Activated T-helper 2 cell treated with anti-CD3 and anti-CD28 coated beads, Interferon-gamma antibody, Interleukin-2, Interleukin-4, amounts not matched to agents 10 μg/mL and 5 μg/mL and 100 μg/mL, durations not matched to agents 14 hours and 24 hours and 36 hours (primary cell): Measurements from ENCODE around the gene SLC6A19. TPM values are rescaled to one million over a fixed set of nuclear protein-coding genes. Genes with fewer than 3 reads are reported as not detected.

Experiments used
- DNase-seq: peaks from one replicate; pipeline ENCODE4 v3.0.0; 2021; ENCODE audit warnings: low spot score
- H3K27ac Mint-ChIP-seq: one replicate; pipeline ENCODE4 v1.8.0; 2021; ENCODE audit warnings: mixed read lengths
- H3K27me3 Mint-ChIP-seq: one replicate; pipeline ENCODE4 v1.8.0; 2021; ENCODE audit warnings: low read depth, mixed read lengths
- H3K36me3 Mint-ChIP-seq: one replicate; pipeline ENCODE4 v1.8.0; 2021; ENCODE audit warnings: low read depth, mixed read lengths
- H3K4me1 Mint-ChIP-seq: one replicate; pipeline ENCODE4 v1.8.0; 2021; ENCODE audit warnings: low read depth, mixed read lengths
- H3K4me3 Mint-ChIP-seq: one replicate; pipeline ENCODE4 v1.8.0; 2021; ENCODE audit warnings: low read depth, mild to moderate bottlenecking, moderate library complexity, mixed read lengths
- H3K9me3 Mint-ChIP-seq: one replicate; pipeline ENCODE4 v1.8.0; 2021; ENCODE audit warnings: mixed read lengths
- intact Hi-C: fragments of 100-400 bp; cut with micrococcal nuclease; formaldehyde crosslinking; loops from one replicate; pipeline ENCODE4 v1.15.1; 2023
- total RNA-seq: library from RNA; stranded (reverse); gene quantifications from 2 replicates; pipeline ENCODE4 v1.2.3, GENCODE V29; 2022

Gene SLC6A19
- total RNA-seq, 1 donor from 2014 or later, result not detected

GRCh38 chr5:1178529-1179382, 22.6 kb upstream of the SLC6A19 start:
- Mint-ChIP-seq H3K4me1 (no peaks in the 10 kb centered on the region), H3K27ac (no peak overlapping the region), H3K27me3 (no peaks in the 10 kb centered on the region), H3K4me3 (no peak overlapping the region), H3K9me3 (no peaks in the 10 kb centered on the region), H3K36me3 (no peaks in the 10 kb centered on the region)
- DNase-seq, result no peak
- intact Hi-C loops, result no loop called here

DNA sequence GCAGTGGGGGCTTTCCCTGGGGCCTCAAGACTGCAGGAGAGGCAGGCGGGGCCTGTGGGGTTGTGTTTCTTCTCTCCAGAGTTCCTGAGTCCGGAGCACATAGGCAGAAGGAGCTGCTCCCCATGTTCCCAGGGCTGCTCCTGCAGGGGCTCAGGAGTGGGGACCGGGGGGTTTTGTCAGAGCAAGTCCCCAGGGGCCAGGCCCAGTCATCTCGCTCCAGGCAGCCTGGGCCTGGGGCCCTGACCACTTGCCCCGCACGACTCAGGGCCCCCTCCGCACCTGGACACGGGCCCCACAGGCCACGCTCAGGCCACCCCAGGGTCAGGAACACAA, 22.0 kb upstream of the SLC6A19 start:
- Mint-ChIP-seq H3K4me3 (no peak overlapping the region), H3K9me3 (no peaks in the 10 kb centered on the region), H3K27ac (no peak overlapping the region), H3K36me3 (no peaks in the 10 kb centered on the region), H3K4me1 (no peaks in the 10 kb centered on the region), H3K27me3 (no peaks in the 10 kb centered on the region)
- intact Hi-C loops, result no loop called here
- no peak for DNase-seq

GRCh38 chr5:1180096-1180495, 21.3 kb upstream of the SLC6A19 start:
- no peaks in the 10 kb centered on the region for H3K4me1 Mint-ChIP-seq
- H3K27me3 Mint-ChIP-seq, result no peaks in the 10 kb centered on the region
- intact Hi-C loops, result no loop called here
- no peak overlapping the region for H3K4me3 Mint-ChIP-seq
- DNase-seq, result no peak
- no peaks in the 10 kb centered on the region for H3K9me3 Mint-ChIP-seq
- H3K27ac Mint-ChIP-seq, result no peak overlapping the region
- no peaks in the 10 kb centered on the region for H3K36me3 Mint-ChIP-seq

DNA sequence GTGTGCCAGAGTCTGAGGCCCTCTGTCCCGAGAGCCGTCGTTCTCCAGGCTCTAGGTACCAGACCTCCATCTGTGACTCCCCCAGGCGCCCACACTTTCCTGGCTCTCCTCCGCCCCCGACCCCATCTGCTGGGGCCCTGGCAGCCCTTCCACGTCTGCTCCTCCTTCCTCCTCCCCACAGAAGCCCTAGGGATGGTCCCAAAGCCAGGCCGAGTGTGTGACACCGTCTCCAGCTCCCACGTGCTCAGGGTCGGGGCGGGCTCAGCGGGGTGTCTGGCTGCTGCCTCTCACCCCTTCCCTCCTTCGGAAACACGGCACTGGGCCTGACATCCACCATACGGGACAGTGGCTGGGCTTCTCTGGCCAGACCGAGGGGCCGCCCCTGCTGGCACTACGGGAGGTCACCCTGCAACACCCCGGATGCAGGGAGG, 20.5 kb upstream of the SLC6A19 start:
- no peaks in the 10 kb centered on the region for H3K27me3 Mint-ChIP-seq
- no peak overlapping the region for H3K4me3 Mint-ChIP-seq
- no peak for DNase-seq
- H3K27ac Mint-ChIP-seq, result no peak overlapping the region
- intact Hi-C loops, result no loop called here
- H3K9me3 Mint-ChIP-seq, result no peaks in the 10 kb centered on the region
- no peaks in the 10 kb centered on the region for H3K4me1 Mint-ChIP-seq
- no peaks in the 10 kb centered on the region for H3K36me3 Mint-ChIP-seq

GRCh38 chr5:1181451-1182359, 19.7 kb upstream of the SLC6A19 start:
- H3K4me3 Mint-ChIP-seq, result no peak overlapping the region
- no peaks in the 10 kb centered on the region for H3K9me3 Mint-ChIP-seq
- intact Hi-C loops, result no loop called here
- no peaks in the 10 kb centered on the region for H3K36me3 Mint-ChIP-seq
- H3K27me3 Mint-ChIP-seq, result no peaks in the 10 kb centered on the region
- H3K27ac Mint-ChIP-seq, result no peak overlapping the region
- no peaks in the 10 kb centered on the region for H3K4me1 Mint-ChIP-seq
- no peak for DNase-seq

DNA sequence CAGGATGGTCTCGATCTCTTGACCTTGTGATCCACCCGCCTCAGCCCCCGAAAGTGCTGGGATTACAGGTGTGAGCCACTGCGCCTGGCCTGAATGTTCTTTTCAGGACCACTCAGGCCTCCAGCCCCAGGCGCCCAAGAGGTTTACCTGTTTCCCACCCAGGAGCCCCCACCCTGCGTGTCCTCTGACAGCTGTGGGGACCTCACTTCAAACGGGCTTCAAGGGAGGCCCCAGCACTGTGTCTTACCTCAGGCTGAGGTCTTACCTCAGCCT, 19.1 kb upstream of the SLC6A19 start:
- Mint-ChIP-seq H3K4me1 (no peaks in the 10 kb centered on the region), H3K27me3 (no peaks in the 10 kb centered on the region), H3K27ac (no peak overlapping the region), H3K9me3 (no peaks in the 10 kb centered on the region), H3K36me3 (no peaks in the 10 kb centered on the region), H3K4me3 (no peak overlapping the region)
- no peak for DNase-seq
- intact Hi-C loops, result no loop called here

- H3K27me3 Mint-ChIP-seq, result no peaks in the 10 kb centered on the region
- no peak overlapping the region for H3K4me3 Mint-ChIP-seq
- DNase-seq, result no peak
- intact Hi-C loops, result no loop called here
- H3K4me1 Mint-ChIP-seq, result no peaks in the 10 kb centered on the region
- no peak overlapping the region for H3K27ac Mint-ChIP-seq
- no peaks in the 10 kb centered on the region for H3K9me3 Mint-ChIP-seq
- H3K36me3 Mint-ChIP-seq, result no peaks in the 10 kb centered on the region
These were observed 18.6 kb upstream of the SLC6A19 start for GRCh38 chr5:1182633-1183423.

GRCh38 chr5:1183424-1184162, 17.8 kb upstream of the SLC6A19 start:
- no peaks in the 10 kb centered on the region for H3K4me1 Mint-ChIP-seq
- no peak overlapping the region for H3K4me3 Mint-ChIP-seq
- H3K27ac Mint-ChIP-seq, result no peak overlapping the region
- intact Hi-C loops, result no loop called here
- H3K9me3 Mint-ChIP-seq, result no peaks in the 10 kb centered on the region
- H3K36me3 Mint-ChIP-seq, result no peaks in the 10 kb centered on the region
- DNase-seq, result no peak
- H3K27me3 Mint-ChIP-seq, result no peaks in the 10 kb centered on the region

GRCh38 chr5:1184163-1184470, 17.3 kb upstream of the SLC6A19 start:
- no peaks in the 10 kb centered on the region for H3K36me3 Mint-ChIP-seq
- no peak overlapping the region for H3K4me3 Mint-ChIP-seq
- H3K4me1 Mint-ChIP-seq, result no peaks in the 10 kb centered on the region
- no peak overlapping the region for H3K27ac Mint-ChIP-seq
- no peaks in the 10 kb centered on the region for H3K9me3 Mint-ChIP-seq
- no peak for DNase-seq
- intact Hi-C loops, result no loop called here
- no peaks in the 10 kb centered on the region for H3K27me3 Mint-ChIP-seq

DNA sequence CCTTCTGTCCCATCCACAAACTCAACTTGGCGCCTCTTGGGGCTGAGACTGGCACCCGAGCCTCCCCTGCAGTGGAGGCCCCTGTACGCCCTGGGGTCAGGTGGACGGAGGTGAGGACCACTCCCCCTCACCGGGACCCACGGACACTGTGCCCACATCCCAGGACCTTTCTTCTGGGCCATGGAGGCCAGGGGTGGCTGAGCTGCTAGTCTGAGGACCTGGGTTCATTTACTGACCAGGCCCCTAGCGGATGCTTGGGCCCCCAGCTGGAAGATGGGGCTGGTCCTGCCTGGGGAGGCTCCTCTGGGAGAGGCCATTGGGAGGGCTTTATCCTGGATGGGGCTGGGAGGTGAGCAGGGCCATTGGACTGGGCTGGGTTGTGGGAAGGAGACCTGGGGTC, 16.9 kb upstream of the SLC6A19 start:
- H3K4me1 Mint-ChIP-seq, result no peaks in the 10 kb centered on the region
- no peak overlapping the region for H3K27ac Mint-ChIP-seq
- peaks cover 2% of the 10 kb centered on the region for H3K27me3 Mint-ChIP-seq
- H3K9me3 Mint-ChIP-seq, result no peaks in the 10 kb centered on the region
- intact Hi-C loops, result no loop called here
- no peak overlapping the region for H3K4me3 Mint-ChIP-seq
- DNase-seq, result no peak
- H3K36me3 Mint-ChIP-seq, result no peaks in the 10 kb centered on the region

- DNase-seq, result no peak
- intact Hi-C loops, result no loop called here
- Mint-ChIP-seq H3K36me3 (no peaks in the 10 kb centered on the region), H3K27ac (no peak overlapping the region), H3K27me3 (peaks cover 3% of the 10 kb centered on the region), H3K9me3 (no peaks in the 10 kb centered on the region), H3K4me1 (no peaks in the 10 kb centered on the region), H3K4me3 (no peak overlapping the region)
These were observed 16.3 kb upstream of the SLC6A19 start for GRCh38 chr5:1185038-1185627.

DNA sequence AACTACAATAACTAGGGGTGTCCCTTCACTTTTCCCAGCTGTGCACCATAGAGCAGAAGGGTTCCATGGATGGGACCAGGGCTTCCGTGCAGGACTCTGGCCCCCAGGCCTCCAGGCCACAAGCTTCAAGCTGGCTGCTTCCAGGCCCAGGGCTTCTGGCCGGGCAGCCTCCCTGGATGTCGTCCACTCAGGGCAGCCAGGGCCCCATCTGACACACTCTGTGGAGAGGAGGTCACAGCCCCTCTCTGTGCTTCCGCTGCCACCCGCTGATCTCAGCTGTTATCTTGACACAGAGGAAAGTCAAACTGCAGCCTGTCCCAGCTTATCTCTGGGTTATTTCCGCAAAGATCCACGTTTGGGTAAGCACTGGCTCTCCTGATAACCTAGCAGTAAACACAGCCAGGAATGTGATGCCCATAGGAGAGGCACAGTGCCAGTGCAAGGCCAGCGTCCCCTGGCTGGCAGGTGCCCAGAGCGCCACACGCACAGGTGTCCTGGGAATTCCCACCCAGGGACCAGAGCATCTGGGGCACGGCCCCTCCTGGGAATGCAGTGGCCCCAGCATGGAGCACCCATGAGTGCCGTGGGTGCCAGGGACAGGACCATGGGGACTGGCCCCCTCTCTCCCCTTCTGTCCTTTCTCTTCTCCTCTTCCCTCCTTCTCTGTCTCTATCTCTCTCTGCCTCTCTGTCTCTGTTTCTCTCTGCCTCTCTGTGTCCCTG, 15.6 kb upstream of the SLC6A19 start:
- intact Hi-C loops, result no loop called here
- no peak for DNase-seq
- Mint-ChIP-seq H3K27ac (no peak overlapping the region), H3K4me1 (peaks cover 3% of the 10 kb centered on the region), H3K27me3 (peaks cover 9% of the 10 kb centered on the region), H3K36me3 (no peaks in the 10 kb centered on the region), H3K4me3 (no peak overlapping the region), H3K9me3 (no peaks in the 10 kb centered on the region)
